ENCODE measurements around the gene FRMD4A.

GRCh38 chr10:13787015-13787421, 543.7 kb downstream of the FRMD4A start:
- TF ChIP-seq CTCF (IDR thresholded peaks at IDR 0.05; ENCODE audit: borderline replicate concordance, extremely low read depth, low read length, poor library complexity, severe bottlenecking) (no peak), EZH2 (IDR thresholded peaks at IDR 0.05; ENCODE audit: borderline replicate concordance, low read depth, low read length, severe bottlenecking) (no peak)
